Nephron (organoid): ENCODE results near the gene BRSK2.

Experiments used
- H3K27ac Mint-ChIP-seq, 3 experiments: 2 replicates each; pipeline ENCODE4 v1.8.0; 2020; ENCODE audit warnings: mixed read lengths in 3 of 3, mild to moderate bottlenecking in 2 of 3, moderate library complexity in 1 of 3
- H3K27me3 Mint-ChIP-seq: 2 replicates; pipeline ENCODE4 v1.8.0; 2021; ENCODE audit warnings: low read depth, mild to moderate bottlenecking, moderate library complexity, mixed read lengths
- H3K36me3 Mint-ChIP-seq: 2 replicates; pipeline ENCODE4 v1.8.0; 2020; ENCODE audit warnings: low read depth, mixed read lengths
- H3K4me1 Mint-ChIP-seq: 2 replicates; pipeline ENCODE4 v1.8.0; 2020; ENCODE audit warnings: mixed read lengths
- H3K4me3 Mint-ChIP-seq, 3 experiments: 2 replicates each; pipeline ENCODE4 v1.8.0; 2020; ENCODE audit warnings: mild to moderate bottlenecking in 3 of 3, mixed read lengths in 3 of 3, moderate library complexity in 2 of 3
- H3K9me3 Mint-ChIP-seq: 2 replicates; pipeline ENCODE4 v1.8.0; 2020; ENCODE audit warnings: mixed read lengths
- CTCF ChIP-seq, 3 experiments: fragments of 200-600 bp; sonication (generic); IDR thresholded peaks; one replicate each; pipeline ENCODE4 v1.5.0; 2021; ENCODE audit warnings: antibody characterized with exemption in 3 of 3; ENCODE audit not compliant: unreplicated experiment in 3 of 3

BRSK2 gene

GRCh38 chr11:1395773-1396374, 6.1 kb downstream of the BRSK2 start:
- TF ChIP-seq CTCF (IDR thresholded peaks at IDR 0.05; ENCODE audit: unreplicated experiment in 3 of 3), result no peak
- no peaks in the 10 kb centered on the region for H3K36me3 Mint-ChIP-seq
- no peak overlapping the region for H3K4me3 Mint-ChIP-seq

GRCh38 chr11:1396375-1396841, 6.7 kb downstream of the BRSK2 start:
- Mint-ChIP-seq H3K9me3 (no peaks in the 10 kb centered on the region), H3K27me3 (peaks cover 22% of the 10 kb centered on the region), H3K27ac (no peak overlapping the region), H3K36me3 (no peaks in the 10 kb centered on the region), H3K4me1 (no peaks in the 10 kb centered on the region), H3K4me3 (no peak overlapping the region)
- TF ChIP-seq CTCF (IDR thresholded peaks at IDR 0.05; ENCODE audit: unreplicated experiment in 3 of 3), result no peak

More at GRCh38 chr11:1395773-1396374, 6.1 kb downstream of the BRSK2 start:
- peaks cover 28% of the 10 kb centered on the region for H3K27me3 Mint-ChIP-seq
- no peak overlapping the region for H3K27ac Mint-ChIP-seq
- no peaks in the 10 kb centered on the region for H3K4me1 Mint-ChIP-seq
- H3K9me3 Mint-ChIP-seq, result no peaks in the 10 kb centered on the region

- Mint-ChIP-seq H3K27me3 (peaks cover 14% of the 10 kb centered on the region), H3K9me3 (no peaks in the 10 kb centered on the region), H3K27ac (no peak overlapping the region), H3K4me3 (no peak overlapping the region), H3K36me3 (no peaks in the 10 kb centered on the region), H3K4me1 (no peaks in the 10 kb centered on the region)
- no peak for TF ChIP-seq CTCF (IDR thresholded peaks at IDR 0.05; ENCODE audit: unreplicated experiment in 3 of 3)
Measured at GRCh38 chr11:1397146-1397861, 7.6 kb downstream of the BRSK2 start.

- TF ChIP-seq CTCF (IDR thresholded peaks at IDR 0.05; ENCODE audit: unreplicated experiment in 3 of 3), result no peak
- H3K27me3 Mint-ChIP-seq, result peaks cover 7% of the 10 kb centered on the region
- no peaks in the 10 kb centered on the region for H3K36me3 Mint-ChIP-seq
- H3K4me3 Mint-ChIP-seq, result no peak overlapping the region
- no peaks in the 10 kb centered on the region for H3K9me3 Mint-ChIP-seq
- H3K27ac Mint-ChIP-seq, result no peak overlapping the region
- no peaks in the 10 kb centered on the region for H3K4me1 Mint-ChIP-seq
Measured at GRCh38 chr11:1397862-1398527, 8.3 kb downstream of the BRSK2 start.

- Mint-ChIP-seq H3K27me3 (no peaks in the 10 kb centered on the region), H3K36me3 (no peaks in the 10 kb centered on the region), H3K4me1 (no peaks in the 10 kb centered on the region), H3K9me3 (no peaks in the 10 kb centered on the region), H3K27ac (no peak overlapping the region), H3K4me3 (no peak overlapping the region)
- no peak for TF ChIP-seq CTCF (IDR thresholded peaks at IDR 0.05; ENCODE audit: unreplicated experiment in 3 of 3)
Measured at GRCh38 chr11:1398528-1399235, 8.9 kb downstream of the BRSK2 start.
